GM12873 (cell line): Measurements from ENCODE around the gene MESD.
A peak's percentile ranks its signal among the peaks of the same experiment; 100 is the strongest.

Experiments
- CTCF ChIP-seq: IDR thresholded peaks from 2 replicates; pipeline ENCODE4 v1.5.1; 2012; ENCODE audit warnings: low read depth, mild to moderate bottlenecking, moderate library complexity, low read length, control low read depth; ENCODE audit not compliant: insufficient read depth; ENCODE audit errors: missing control alignments

MESD gene

DNA sequence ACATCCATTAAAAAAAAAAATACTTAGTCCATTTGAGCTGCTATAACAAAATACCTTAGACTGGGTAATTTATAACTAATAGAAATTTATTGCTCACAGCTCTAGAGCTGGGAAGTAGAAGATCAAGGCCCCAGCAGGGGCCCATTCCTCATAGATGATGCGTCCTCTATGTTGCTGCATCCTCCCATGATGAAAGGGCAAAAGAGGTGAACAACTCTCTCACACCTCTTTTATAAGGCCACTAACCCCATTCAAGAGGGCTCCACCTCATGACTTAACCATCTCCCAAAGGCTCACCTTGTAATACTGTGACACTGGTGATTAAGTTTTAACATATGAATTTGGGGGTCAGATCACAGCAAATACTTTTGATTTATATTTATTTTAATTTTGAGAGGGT is 8.1 kb upstream of the MESD start:
- TF ChIP-seq CTCF: no peak

DNA sequence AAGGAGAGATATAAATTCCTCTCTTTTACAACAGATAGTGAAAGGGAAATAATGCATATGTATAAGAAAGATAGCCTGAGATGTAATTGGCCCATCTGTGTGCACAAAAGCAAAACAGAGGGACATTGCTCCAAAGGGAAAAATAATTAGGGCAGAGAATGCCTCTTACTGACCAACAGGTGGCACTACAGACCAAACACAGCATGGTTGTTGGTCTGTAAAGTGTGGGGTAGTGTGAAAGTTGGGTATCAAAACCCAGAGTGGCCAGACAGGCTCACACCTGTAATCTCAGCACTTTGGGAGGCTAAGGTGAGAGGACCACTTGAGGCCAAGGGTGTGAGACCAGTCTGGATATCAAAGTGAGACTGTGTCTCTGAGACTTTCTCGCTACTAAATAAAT is 6.6 kb upstream of the MESD start:
- peak; percentile 76 for TF ChIP-seq CTCF

GRCh38 chr15:80992441-80992840 is 2.8 kb upstream of the MESD start:
- TF ChIP-seq CTCF: no peak

- no peak for TF ChIP-seq CTCF
Observed at GRCh38 chr15:80992006-80992405, 2.4 kb upstream of the MESD start.

DNA sequence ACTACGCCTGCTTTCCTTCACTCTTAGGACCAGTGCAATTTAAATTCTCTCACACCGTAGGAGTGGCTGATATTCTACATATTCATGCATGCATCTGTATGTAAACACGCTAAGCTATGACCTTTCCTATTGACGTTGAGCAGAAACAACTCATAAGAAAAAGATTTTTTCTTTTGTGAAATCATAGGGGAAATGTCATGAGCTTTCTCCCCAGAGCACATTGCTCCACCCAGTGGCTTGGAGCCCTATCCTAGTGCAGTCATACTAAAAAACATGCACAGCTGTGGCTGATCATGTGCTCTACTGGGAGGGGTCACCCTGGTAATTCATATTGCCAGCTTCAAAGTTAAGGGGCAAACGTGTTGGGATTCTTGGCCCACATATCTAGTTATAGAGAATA is 1.8 kb upstream of the MESD start:
- TF ChIP-seq CTCF: peak; percentile 11

DNA sequence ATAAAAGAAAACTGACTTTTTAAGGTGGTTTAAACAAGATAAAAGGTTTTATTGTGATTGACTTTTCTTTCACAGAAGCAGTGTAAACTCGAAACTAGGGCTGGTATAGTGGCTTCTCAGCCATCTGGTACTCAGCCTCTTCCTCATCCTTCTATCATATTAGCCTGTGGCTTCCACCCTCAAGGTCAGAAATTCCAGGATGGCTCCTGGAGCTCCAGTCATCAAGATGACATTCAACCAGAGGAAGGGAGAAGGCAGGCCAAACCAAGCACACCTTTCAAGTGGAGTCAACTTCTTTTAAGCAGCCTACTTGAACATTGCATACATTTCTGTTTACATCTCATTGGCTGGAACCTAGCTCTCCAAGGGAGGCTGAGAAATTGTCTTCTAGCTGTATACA is 1.3 kb upstream of the MESD start:
- TF ChIP-seq CTCF: no peak

DNA sequence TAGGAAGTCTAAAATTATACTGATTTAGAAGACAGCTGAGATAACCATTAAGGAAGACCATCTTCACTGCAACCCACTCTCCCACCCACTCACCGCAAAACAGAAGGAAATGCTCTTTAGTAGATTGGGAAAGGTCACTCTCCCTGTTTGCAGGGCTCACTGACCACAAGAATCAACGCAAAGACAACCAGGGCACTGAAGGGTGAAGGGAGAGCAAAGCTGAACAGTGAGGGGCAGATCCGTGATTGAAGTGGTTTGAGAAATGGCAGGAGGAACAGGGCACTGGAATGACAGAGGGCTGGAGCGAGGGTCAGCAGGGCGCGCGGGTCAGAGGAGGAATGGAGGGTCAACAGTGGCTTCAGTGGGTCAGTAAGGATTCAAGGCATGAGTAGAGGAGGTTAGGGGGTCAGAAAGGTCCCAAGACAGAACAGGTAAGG is 520 bp downstream of the MESD start:
- TF ChIP-seq CTCF: no peak
